KMS-11 (cell line): ENCODE results near the gene CIDEA.

Experiments used
- H2AFZ ChIP-seq: fragments of 200-600 bp; sonication (generic); 2 replicates; pipeline ENCODE4 v1.6.1; 2016; ENCODE audit warnings: antibody characterized with exemption, mixed run types, low read depth
- H3K27ac ChIP-seq: fragments of 200-600 bp; sonication (generic); 2 replicates; pipeline ENCODE4 v1.6.1; 2016; ENCODE audit warnings: mild to moderate bottlenecking, mixed run types
- H3K27me3 ChIP-seq: fragments of 200-600 bp; sonication (generic); 2 replicates; pipeline ENCODE4 v1.6.1; 2017; ENCODE audit warnings: mild to moderate bottlenecking, low read depth, mixed run types, moderate library complexity; ENCODE audit not compliant: insufficient read depth
- H3K36me3 ChIP-seq: fragments of 200-600 bp; sonication (generic); 2 replicates; pipeline ENCODE4 v1.6.1; 2017; ENCODE audit warnings: mild to moderate bottlenecking, mixed run types; ENCODE audit not compliant: insufficient read depth
- H3K4me1 ChIP-seq: fragments of 200-600 bp; sonication (generic); 2 replicates; pipeline ENCODE4 v1.6.1; 2016; ENCODE audit warnings: mild to moderate bottlenecking, low read depth, mixed run types; ENCODE audit not compliant: poor library complexity, severe bottlenecking
- H3K4me2 ChIP-seq: fragments of 200-600 bp; sonication (generic); 2 replicates; pipeline ENCODE4 v1.7.0; 2016; ENCODE audit warnings: mild to moderate bottlenecking, mixed run types
- H3K4me3 ChIP-seq: fragments of 200-600 bp; sonication (generic); IDR thresholded peaks from 2 replicates; pipeline ENCODE4 v1.6.1; 2017; ENCODE audit warnings: low read depth, low read length, mixed read lengths; ENCODE audit not compliant: insufficient read depth
- H3K79me2 ChIP-seq: fragments of 200-600 bp; sonication (generic); 2 replicates; pipeline ENCODE4 v1.6.1; 2016; ENCODE audit warnings: low read depth, mixed run types; ENCODE audit not compliant: insufficient read depth
- H3K9ac ChIP-seq: fragments of 200-600 bp; sonication (generic); 2 replicates; pipeline ENCODE4 v1.6.1; 2016; ENCODE audit warnings: mild to moderate bottlenecking, mixed run types
- H4K20me1 ChIP-seq: fragments of 200-600 bp; sonication (generic); 2 replicates; pipeline ENCODE4 v1.6.1; 2016; ENCODE audit warnings: mild to moderate bottlenecking, mixed run types; ENCODE audit not compliant: insufficient read depth
- CTCF ChIP-seq: fragments of 200-600 bp; sonication (generic); conservative IDR thresholded peaks from 2 replicates; pipeline ENCODE4 v1.6.1; 2017; ENCODE audit warnings: low read depth, mild to moderate bottlenecking, antibody characterized with exemption, low read length, moderate library complexity, mixed read lengths

The CIDEA gene

GRCh38 chr18:12291161-12291560 lies 37.0 kb downstream of the CIDEA start:
- H3K9ac ChIP-seq: no peak overlapping the region
- no peaks in the 10 kb centered on the region for H3K79me2 ChIP-seq
- H3K4me1 ChIP-seq: no peaks in the 10 kb centered on the region
- no peak for TF ChIP-seq CTCF
- no peaks in the 10 kb centered on the region for H3K36me3 ChIP-seq
- H3K4me3 ChIP-seq: no peak overlapping the region
- H3K27me3 ChIP-seq: no peaks in the 10 kb centered on the region
- H4K20me1 ChIP-seq: no peaks in the 10 kb centered on the region
- H2AFZ ChIP-seq: no peak overlapping the region
- H3K27ac ChIP-seq: no peak overlapping the region
- no peak overlapping the region for H3K4me2 ChIP-seq

- Histone ChIP-seq H3K4me1 (no peaks in the 10 kb centered on the region), H3K4me3 (no peak overlapping the region), H3K4me2 (no peak overlapping the region), H4K20me1 (no peaks in the 10 kb centered on the region), H2AFZ (no peak overlapping the region), H3K27me3 (no peaks in the 10 kb centered on the region), H3K9ac (no peak overlapping the region), H3K27ac (no peak overlapping the region), H3K79me2 (no peaks in the 10 kb centered on the region), H3K36me3 (no peaks in the 10 kb centered on the region)
- TF ChIP-seq CTCF: no peak
Observed at GRCh38 chr18:12291690-12292089, 37.5 kb downstream of the CIDEA start.

GRCh38 chr18:12293831-12294230 lies 39.7 kb downstream of the CIDEA start:
- Histone ChIP-seq H2AFZ (no peak overlapping the region), H3K79me2 (no peaks in the 10 kb centered on the region)

GRCh38 chr18:12295389-12296086 lies 41.4 kb downstream of the CIDEA start:
- Histone ChIP-seq H3K9ac (no peak overlapping the region), H2AFZ (no peak overlapping the region)

More at GRCh38 chr18:12293831-12294230, 39.7 kb downstream of the CIDEA start:
- H3K4me1 ChIP-seq: no peaks in the 10 kb centered on the region
- no peaks in the 10 kb centered on the region for H3K27me3 ChIP-seq
- no peak overlapping the region for H3K27ac ChIP-seq
- no peaks in the 10 kb centered on the region for H4K20me1 ChIP-seq
- no peak overlapping the region for H3K9ac ChIP-seq
- no peak for TF ChIP-seq CTCF
- H3K4me2 ChIP-seq: no peak overlapping the region
- no peak overlapping the region for H3K4me3 ChIP-seq
- H3K36me3 ChIP-seq: no peaks in the 10 kb centered on the region

More at GRCh38 chr18:12295389-12296086, 41.4 kb downstream of the CIDEA start:
- Histone ChIP-seq H3K27me3 (no peaks in the 10 kb centered on the region), H3K4me1 (no peaks in the 10 kb centered on the region), H3K27ac (no peak overlapping the region), H3K4me2 (no peak overlapping the region), H4K20me1 (no peaks in the 10 kb centered on the region), H3K4me3 (no peak overlapping the region), H3K79me2 (no peaks in the 10 kb centered on the region), H3K36me3 (no peaks in the 10 kb centered on the region)
- TF ChIP-seq CTCF: no peak
